HepG2 (cell line): ENCODE data around the gene HK3.

Experiments
- HNF4A ChIP-seq: sonication (generic); formaldehyde crosslinking; IDR thresholded peaks from 2 replicates; pipeline ENCODE4 v1.4.0; 2020; ENCODE audit warnings: missing genetic modification reagents
- NFATC3 ChIP-seq: sonication (generic); formaldehyde crosslinking; IDR thresholded peaks from 2 replicates; pipeline ENCODE4 v1.5.1; 2020; ENCODE audit warnings: mild to moderate bottlenecking, missing genetic modification reagents
- POLR2A ChIP-seq, 2 experiments: IDR thresholded peaks; 2 replicates each; pipeline ENCODE4 v1.6.1; 2011; ENCODE audit warnings: low read depth in 2 of 2, low read length in 2 of 2, mild to moderate bottlenecking in 1 of 2, moderate library complexity in 1 of 2; ENCODE audit not compliant: insufficient read depth in 1 of 2
- POLR2AphosphoS5 ChIP-seq: IDR thresholded peaks from 2 replicates; pipeline ENCODE4 v1.6.1; 2012; ENCODE audit warnings: low read depth, low read length
- RBAK ChIP-seq: sonication (generic); formaldehyde crosslinking; IDR thresholded peaks from 2 replicates; pipeline ENCODE4 v1.5.1; 2020; ENCODE audit warnings: mild to moderate bottlenecking, missing genetic modification reagents
- ZSCAN20 ChIP-seq: sonication (generic); formaldehyde crosslinking; IDR thresholded peaks from 2 replicates; pipeline ENCODE4 v1.4.0; 2020; ENCODE audit warnings: missing genetic modification reagents, mild to moderate bottlenecking, borderline replicate concordance
- TF ChIP-seq, protein P1 (sequence below): sonication (generic); formaldehyde crosslinking; IDR thresholded peaks from 2 replicates; pipeline ENCODE4 v1.4.0; 2020; ENCODE audit warnings: missing genetic modification reagents
- TF ChIP-seq, protein P2 (sequence below): sonication (generic); formaldehyde crosslinking; IDR thresholded peaks from 2 replicates; pipeline ENCODE4 v1.5.0; 2020; ENCODE audit warnings: mild to moderate bottlenecking, missing genetic modification reagents, moderate library complexity
- TF ChIP-seq, protein P3 (sequence below): sonication (generic); formaldehyde crosslinking; IDR thresholded peaks from 2 replicates; pipeline ENCODE4 v1.4.0; 2020; ENCODE audit warnings: missing genetic modification reagents, borderline replicate concordance
- TF ChIP-seq, protein P4 (sequence below): sonication (generic); formaldehyde crosslinking; IDR thresholded peaks from 2 replicates; pipeline ENCODE4 v1.5.0; 2020; ENCODE audit warnings: mild to moderate bottlenecking, missing genetic modification reagents

DNA sequence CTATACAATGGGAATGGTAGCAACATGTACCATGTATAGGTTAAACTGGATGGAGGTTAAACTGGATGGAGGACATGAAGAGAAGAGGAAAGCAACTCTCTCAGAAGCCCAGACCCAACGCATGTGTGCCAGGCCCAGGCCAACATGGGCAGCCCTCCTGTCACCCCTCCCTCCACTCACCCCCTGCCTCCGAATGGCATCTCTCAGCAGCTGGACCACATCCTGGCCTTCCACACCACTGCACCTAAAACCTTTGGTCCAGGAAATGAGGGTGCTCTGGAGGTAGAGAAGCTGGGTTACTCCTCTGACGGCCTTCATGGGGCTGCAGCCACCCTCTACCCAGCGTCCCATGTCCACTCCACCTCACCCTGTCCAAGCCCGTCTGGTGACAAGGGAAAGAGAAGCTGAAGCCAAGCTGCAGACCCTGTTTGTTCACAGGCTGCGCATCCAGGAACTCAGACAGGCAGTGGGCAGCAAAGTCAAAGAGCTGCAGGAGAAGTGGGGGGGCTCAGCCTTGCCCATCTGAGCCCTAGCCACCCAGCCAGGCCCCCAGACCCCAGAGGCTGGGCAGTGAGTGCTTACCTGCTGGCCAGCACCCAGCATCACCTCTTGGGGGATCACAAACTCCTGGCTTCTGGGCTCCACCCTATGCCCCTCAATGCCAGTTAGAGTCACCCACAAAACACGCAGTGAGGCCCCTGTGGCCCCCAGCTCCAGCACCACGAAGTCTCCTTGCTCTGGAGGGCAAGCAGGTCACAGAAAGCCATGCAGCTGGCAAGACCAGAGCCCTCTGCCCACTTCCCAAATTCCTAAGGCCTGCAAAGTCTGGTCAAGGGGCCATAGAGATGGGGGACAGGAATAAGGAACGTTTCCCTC lies 8.5 kb downstream of the HK3 start:
- TF ChIP-seq, protein P1, sequence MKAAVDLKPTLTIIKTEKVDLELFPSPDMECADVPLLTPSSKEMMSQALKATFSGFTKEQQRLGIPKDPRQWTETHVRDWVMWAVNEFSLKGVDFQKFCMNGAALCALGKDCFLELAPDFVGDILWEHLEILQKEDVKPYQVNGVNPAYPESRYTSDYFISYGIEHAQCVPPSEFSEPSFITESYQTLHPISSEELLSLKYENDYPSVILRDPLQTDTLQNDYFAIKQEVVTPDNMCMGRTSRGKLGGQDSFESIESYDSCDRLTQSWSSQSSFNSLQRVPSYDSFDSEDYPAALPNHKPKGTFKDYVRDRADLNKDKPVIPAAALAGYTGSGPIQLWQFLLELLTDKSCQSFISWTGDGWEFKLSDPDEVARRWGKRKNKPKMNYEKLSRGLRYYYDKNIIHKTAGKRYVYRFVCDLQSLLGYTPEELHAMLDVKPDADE: no peak
- TF ChIP-seq HNF4A (CRISPR knock-in tag) (no peak), POLR2AphosphoS5 (no peak), RBAK (CRISPR knock-in tag) (no peak), POLR2A (IDR thresholded peaks at IDR 0.05; ENCODE audit: insufficient read depth in 1 of 2, low read depth in 2 of 2, low read length in 2 of 2) (no peak), ZSCAN20 (no peak), NFATC3 (CRISPR knock-in tag) (no peak)
- TF ChIP-seq, protein P2, sequence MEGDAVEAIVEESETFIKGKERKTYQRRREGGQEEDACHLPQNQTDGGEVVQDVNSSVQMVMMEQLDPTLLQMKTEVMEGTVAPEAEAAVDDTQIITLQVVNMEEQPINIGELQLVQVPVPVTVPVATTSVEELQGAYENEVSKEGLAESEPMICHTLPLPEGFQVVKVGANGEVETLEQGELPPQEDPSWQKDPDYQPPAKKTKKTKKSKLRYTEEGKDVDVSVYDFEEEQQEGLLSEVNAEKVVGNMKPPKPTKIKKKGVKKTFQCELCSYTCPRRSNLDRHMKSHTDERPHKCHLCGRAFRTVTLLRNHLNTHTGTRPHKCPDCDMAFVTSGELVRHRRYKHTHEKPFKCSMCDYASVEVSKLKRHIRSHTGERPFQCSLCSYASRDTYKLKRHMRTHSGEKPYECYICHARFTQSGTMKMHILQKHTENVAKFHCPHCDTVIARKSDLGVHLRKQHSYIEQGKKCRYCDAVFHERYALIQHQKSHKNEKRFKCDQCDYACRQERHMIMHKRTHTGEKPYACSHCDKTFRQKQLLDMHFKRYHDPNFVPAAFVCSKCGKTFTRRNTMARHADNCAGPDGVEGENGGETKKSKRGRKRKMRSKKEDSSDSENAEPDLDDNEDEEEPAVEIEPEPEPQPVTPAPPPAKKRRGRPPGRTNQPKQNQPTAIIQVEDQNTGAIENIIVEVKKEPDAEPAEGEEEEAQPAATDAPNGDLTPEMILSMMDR (CRISPR knock-in tag): no peak
- TF ChIP-seq, protein P3, sequence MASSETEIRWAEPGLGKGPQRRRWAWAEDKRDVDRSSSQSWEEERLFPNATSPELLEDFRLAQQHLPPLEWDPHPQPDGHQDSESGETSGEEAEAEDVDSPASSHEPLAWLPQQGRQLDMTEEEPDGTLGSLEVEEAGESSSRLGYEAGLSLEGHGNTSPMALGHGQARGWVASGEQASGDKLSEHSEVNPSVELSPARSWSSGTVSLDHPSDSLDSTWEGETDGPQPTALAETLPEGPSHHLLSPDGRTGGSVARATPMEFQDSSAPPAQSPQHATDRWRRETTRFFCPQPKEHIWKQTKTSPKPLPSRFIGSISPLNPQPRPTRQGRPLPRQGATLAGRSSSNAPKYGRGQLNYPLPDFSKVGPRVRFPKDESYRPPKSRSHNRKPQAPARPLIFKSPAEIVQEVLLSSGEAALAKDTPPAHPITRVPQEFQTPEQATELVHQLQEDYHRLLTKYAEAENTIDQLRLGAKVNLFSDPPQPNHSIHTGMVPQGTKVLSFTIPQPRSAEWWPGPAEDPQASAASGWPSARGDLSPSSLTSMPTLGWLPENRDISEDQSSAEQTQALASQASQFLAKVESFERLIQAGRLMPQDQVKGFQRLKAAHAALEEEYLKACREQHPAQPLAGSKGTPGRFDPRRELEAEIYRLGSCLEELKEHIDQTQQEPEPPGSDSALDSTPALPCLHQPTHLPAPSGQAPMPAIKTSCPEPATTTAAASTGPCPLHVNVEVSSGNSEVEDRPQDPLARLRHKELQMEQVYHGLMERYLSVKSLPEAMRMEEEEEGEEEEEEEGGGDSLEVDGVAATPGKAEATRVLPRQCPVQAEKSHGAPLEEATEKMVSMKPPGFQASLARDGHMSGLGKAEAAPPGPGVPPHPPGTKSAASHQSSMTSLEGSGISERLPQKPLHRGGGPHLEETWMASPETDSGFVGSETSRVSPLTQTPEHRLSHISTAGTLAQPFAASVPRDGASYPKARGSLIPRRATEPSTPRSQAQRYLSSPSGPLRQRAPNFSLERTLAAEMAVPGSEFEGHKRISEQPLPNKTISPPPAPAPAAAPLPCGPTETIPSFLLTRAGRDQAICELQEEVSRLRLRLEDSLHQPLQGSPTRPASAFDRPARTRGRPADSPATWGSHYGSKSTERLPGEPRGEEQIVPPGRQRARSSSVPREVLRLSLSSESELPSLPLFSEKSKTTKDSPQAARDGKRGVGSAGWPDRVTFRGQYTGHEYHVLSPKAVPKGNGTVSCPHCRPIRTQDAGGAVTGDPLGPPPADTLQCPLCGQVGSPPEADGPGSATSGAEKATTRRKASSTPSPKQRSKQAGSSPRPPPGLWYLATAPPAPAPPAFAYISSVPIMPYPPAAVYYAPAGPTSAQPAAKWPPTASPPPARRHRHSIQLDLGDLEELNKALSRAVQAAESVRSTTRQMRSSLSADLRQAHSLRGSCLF (CRISPR knock-in tag): no peak
- TF ChIP-seq, protein P4, sequence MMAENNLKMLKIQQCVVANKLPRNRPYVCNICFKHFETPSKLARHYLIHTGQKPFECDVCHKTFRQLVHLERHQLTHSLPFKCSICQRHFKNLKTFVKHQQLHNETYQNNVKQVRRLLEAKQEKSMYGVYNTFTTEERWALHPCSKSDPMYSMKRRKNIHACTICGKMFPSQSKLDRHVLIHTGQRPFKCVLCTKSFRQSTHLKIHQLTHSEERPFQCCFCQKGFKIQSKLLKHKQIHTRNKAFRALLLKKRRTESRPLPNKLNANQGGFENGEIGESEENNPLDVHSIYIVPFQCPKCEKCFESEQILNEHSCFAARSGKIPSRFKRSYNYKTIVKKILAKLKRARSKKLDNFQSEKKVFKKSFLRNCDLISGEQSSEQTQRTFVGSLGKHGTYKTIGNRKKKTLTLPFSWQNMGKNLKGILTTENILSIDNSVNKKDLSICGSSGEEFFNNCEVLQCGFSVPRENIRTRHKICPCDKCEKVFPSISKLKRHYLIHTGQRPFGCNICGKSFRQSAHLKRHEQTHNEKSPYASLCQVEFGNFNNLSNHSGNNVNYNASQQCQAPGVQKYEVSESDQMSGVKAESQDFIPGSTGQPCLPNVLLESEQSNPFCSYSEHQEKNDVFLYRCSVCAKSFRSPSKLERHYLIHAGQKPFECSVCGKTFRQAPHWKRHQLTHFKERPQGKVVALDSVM (CRISPR knock-in tag): no peak
